Amniotic epithelial cell (primary cell): ENCODE data around the gene ADAMTS17.

Source experiments
- DNase-seq: peaks from one replicate; pipeline ENCODE4 v3.0.0-alpha.2; 2010; ENCODE audit warnings: low read depth

Gene ADAMTS17

DNA sequence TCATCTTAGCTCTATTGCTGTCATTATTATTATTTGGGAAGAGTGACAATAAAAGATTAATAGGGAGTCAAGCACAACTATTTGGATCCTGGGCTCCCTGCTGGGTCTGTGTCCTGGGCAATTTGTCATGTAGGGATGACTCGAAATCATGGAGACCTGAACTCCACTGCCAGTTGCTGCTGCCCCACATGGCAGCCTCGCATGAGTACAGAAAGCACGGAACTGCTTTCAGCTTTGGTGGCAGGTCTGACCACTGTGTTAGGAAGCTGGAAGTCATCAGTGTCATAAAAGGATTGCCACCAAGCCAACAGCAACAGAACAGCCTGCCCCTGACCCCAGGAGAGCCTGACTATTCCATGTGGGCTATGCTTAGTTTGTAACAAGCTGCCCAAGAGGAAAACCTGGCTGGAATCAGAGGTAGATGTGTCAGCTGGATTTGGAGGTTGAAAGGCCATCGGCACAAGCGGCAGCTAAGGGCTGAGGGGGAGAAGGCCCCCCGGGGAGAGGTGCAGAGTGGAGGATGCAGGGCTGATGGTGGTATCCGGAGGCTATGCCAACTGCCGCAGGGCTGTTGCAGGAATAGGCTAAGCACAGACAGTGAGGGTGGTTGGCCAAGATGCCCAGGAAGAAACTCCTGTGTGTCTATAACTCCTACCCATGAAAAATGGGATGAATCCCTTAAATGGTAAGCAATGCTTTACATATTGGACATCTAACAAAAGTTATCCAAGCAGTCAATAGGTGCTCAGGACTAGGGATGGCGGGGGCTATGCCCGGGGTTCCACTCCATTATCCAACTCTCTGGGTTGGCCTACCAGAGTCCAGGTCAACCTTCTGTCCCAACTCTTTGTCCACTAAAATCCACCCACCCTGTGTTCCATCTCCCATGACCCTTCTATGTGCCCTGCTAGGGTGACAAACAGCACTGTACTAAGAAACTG, 291.6 kb downstream of the ADAMTS17 start:
- DNase-seq, result no peak

DNA sequence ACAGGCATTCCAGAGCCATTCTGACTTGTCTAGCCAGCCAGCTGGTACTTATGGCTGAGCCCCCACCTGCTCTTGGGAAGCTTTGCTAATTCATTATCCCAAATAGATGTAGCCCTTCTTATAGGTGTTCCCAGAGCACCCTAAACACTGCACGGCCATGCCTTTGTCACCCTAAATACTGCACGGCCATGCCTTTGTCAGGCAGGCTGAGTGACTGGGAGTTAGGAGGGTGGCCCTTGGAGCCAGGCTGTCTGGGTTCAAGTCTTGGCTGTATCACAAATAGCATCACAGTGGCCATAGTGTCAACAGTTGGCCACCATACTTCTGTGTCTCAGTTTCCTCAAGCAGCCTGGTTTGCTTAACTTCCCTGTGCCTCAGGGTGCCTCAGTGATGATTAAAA, 292.3 kb downstream of the ADAMTS17 start:
- no peak for DNase-seq

DNA sequence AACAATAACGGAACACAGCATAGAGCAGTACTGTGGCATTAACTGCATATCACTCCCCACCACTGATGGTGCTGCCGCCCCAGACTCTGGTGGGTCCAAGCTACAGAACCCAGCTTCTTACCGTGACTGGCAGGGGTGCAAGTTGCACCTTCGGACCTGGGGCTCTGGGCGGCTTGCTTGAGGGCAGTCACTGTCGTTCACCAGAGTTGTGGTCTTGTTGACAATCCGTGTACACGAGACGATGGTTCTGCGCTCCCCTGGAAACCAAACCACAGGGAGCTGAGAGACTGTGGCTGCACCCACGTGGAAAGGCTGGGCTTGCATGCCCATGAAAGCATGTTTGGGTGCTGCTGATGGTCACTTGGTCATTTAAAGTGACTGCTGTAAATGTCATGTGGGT, 293.0 kb downstream of the ADAMTS17 start:
- DNase-seq, result no peak

DNA sequence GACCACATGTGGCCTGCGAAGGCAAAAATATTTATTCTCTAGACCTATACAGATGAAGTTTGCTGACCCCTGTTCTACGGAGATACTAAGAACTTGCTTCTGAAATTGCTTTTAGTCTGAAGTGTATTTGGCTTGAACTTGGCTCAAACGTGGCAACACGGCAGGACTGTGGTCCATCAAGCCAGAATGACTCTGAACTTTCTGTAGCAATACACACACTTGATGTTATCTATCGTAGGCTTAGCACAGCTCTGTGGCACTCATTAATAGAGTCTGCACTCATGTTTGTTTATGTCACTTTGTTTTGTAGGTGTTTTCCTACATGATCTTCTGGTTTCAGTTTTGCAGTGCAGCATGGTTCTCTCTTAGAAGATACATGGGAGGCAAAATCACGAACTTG, 298.1 kb downstream of the ADAMTS17 start:
- peak; percentile 50 for DNase-seq

DNA sequence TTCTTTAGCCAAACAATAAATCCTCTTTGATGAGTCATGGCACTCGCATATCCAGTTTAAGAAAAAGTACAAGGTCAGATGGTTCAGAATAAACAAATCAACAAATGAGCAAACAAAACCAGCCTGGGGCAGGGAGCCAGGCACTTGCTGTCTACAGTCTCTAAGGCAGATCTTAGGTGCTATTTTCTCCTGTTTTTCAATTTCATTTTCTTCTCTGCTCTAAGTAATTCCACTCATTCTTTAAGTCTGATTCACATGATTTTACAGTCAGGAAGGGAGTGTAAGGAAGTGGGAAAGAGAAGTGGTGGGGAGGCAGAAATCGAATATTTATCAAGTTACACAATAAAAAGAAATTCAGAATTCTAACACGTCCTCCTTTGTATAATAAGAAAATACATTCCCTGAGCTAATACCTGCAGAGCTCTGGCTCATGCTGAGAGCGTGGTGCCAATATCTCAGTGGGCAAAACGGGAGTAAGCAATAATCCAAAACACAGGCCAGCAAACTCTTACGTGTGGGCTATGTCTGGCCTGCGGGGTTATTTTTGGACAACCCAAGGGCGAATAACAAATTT, 298.6 kb downstream of the ADAMTS17 start:
- peak; percentile 83 for DNase-seq

DNA sequence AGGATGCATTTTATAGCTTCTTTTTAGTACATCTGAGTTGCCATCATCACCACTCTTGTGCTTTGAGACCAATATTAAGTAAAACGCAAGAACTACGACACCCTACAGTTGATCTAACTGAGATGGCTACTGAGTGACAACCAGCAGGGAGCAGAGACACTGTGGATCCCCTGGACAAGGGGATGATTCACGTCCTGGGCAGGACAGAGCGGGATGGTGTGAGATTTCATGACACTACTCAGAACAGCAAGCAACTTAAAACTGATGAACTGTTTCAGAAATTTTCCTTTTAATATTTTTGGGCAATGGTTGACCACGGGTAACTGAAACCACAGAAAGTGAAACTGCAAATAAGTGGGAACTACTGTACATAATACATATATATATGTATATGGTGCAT, 299.2 kb downstream of the ADAMTS17 start:
- DNase-seq, result peak; percentile 19

DNA sequence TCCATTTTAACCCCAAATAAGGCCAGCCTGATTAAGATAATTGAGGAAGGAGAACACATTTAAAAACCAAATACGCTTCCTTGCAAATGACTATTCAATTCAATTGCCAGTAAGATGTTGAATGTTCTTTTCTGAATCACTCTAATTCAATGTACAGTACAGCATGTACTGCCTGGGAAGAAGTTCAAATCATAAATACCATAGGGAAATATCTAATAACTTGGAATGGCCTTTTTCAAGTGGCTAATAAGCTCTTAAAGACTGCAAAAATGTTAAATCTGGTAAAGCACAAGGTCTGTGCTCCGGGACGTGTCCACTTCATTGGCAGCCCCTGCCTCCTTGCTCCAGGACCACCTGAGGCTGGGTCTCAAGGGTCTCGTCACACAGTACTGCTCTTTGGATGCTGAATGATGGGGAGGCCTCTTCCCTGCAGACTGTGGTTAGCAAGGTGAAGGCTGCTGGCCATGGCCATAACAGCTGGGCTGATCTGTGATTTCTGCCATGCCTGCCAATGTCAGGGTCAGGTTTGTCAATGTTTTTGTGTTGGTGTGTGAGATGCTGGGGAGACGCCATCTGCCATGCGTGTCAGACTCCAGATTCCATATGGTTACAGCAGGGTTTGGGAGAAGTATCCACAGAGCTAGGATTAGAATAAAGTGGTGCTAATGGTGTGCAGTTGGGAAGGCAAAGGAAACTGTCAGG, 300.5 kb downstream of the ADAMTS17 start:
- no peak for DNase-seq

DNA sequence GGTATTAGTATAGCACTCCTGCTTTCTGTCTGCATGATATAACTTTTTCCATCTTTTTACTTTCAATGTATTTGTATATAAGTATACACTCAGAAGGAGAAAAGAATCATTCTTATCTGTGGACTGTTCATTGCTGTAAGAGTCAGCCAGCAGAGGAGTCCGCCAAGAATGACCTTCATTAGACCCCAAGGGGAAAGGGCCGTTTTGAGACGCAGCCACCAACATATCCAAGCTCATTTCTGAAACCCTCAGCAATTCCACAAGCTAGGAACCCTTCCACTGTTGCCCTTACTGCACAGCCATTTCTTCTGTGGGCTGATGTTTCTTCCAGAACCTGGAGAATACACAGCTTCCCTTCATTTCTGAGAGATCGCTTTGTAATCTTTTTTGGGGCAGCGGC, 301.8 kb downstream of the ADAMTS17 start:
- DNase-seq, result no peak

DNA sequence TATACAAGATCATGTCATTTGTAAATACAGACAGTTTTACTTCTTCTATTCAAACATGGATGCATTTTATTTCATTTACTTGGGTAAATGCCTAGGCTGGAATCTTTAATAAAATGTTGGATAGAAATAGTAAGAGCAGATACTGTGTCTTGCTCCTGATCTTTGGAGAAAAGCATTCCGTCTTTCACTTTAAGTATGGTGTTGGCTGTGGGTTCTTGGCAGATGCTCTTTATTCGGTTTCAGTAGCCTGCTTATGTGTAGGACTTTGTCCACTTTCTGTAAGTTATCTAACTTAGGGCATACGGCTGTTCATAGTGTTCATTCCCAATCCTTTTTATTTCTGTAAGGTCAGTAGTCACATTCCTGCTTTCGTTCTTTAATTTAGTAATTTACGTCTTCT, 303.0 kb downstream of the ADAMTS17 start:
- no peak for DNase-seq

DNA sequence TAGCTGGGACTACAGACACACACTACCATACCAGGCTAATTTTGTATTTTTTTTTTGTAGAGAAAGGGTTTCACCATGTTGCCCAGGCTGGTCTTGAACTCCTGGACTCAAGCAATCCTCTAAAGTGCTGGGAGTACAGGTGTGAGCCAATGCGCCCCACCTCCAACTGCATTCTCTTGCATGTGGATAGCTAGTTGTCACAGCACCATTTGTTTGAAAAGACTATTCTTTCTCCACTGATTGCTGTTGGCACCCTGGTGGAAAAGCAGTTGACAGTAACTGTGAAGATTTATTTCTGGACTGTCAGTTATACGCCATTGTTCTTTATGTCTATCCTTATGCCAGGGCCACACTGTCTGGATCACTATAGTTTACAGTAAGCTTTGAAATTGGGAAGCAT, 303.9 kb downstream of the ADAMTS17 start:
- DNase-seq, result no peak

DNA sequence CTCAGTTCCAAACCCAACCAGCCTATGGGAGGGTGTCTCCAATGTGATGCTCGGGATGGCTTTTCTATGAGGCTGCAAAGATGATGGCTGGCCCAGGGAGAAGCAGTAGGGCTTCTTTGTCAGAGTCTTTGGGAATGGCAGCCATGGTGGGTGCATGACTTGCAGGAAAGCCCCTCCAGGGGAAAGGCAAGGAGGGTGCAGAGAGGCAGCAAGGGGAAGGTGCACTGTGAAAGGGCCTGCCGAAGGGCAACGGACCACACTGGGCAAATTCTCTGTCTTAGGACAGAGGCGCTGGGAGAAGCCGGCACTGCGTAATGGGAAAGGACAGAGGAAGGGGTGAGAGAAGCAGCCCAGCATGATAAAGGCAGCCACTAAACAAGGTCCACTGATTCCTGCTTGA, 305.8 kb downstream of the ADAMTS17 start:
- no peak for DNase-seq

DNA sequence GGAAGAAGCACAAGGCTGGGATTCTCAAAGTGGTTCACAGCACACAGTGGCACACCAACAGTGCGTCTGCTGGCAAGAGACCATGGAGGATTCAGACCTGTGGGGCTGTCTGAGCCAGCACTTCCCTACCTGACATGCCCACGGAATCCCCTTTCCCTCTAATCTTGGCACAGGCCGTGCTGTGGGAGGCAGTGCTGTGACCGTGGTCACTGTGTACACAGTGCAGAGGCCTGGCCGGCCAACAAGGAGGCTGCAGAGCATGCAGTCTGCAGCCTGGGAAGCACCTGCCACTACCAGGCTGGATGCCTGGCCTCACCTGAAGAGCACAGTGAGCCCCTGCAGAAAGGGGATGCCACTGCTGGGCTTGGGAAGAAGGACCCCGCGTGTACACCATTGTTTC, 307.6 kb downstream of the ADAMTS17 start:
- DNase-seq, result no peak

DNA sequence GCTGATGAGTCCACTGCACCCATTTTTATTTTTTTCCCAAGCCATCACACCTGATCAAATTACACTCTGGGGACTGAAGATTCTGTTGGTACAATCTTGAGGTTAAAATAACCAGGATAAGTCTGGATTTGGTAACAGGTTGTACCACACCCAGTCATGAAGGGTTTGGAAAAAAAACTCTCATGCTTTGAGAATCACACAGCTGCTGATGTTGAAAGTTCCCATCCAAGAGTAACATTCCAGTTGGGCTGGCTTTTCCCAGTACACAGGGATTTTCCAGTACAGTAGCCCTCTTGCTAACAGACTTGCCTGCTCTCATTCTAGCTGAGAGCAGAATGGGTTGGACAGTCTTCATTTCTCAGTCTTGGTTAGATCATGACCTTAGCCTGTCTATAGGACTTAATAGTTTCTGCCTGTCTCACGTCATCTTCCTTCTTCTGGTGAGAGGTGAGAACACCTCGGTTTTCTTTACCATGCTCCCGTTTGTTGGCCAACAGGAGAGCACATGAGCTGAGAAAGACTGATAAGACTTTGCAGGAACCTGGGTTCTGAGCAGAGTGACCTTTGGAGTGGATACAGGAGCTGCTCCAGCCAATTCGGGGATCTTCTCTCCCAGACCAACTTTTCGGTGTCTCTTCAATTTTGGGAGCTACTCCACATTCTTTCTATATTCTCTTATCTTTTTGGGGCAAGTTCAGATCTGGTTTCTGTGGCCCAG, 308.5 kb downstream of the ADAMTS17 start:
- DNase-seq, result peak; percentile 9

DNA sequence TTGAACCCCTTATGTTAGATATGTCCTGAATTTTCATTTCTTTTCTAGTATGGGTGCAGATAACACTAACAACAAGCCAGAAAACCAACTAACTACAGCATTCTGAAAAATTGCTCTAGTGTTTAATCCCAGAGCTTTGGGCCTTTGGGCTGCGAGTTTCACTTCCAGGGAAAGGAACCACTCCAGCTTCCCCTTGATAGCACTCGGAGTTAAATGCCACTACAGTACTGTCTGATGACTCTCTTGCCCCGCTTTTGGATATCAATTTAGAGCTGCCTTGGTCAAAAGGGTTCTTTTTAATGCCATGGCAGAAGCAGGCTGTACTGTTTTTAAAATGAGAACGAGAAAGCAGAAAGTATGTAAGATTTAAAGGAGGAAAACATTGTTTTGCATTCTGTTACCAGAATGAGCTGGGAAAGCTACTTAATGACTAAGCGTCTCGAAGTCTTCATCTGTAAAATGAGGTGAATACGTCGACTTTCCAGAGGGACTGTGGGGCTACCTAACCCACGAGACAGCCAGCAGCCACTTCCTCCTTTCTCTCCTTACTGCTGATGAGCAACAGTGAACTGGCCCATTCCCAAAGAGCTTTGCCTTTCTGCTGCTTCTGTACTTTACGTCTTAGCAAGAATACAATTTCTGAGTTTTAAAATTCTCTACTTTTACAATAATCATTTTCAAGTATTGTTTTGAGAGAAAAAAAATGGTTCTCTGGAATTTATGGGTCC, 309.3 kb downstream of the ADAMTS17 start:
- no peak for DNase-seq

DNA sequence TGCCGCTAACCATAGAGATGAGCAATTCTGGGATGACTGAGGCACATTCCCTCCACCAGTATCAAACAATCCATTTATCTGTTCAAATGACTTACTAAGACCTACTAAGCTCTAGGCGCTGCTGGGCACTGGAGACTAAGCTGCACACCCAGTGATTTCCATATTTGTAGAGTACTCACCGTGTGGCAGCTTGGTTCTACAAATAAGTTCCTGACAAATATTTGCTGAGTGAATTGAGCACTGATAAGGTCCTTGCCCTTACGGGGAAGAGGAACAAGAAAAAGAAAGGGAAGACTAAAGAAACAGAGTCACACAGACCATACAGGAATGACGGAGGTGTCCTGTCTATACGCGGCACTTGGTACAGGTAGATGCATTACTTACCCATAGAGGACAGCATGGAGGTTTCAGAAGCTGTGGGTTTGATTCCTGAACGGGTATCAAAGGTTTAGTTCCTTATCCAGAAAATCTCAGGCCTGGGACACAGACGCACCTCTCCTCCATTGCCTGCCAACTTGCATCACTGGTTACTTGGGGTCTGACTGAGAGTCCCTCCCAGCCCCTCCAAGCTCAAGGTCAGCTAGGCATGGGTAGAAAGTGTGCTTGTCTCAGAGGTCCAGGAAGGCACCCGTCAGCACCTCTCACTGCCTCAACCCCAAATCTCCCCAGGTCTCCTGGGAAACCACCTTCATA, 310.0 kb downstream of the ADAMTS17 start:
- no peak for DNase-seq

DNA sequence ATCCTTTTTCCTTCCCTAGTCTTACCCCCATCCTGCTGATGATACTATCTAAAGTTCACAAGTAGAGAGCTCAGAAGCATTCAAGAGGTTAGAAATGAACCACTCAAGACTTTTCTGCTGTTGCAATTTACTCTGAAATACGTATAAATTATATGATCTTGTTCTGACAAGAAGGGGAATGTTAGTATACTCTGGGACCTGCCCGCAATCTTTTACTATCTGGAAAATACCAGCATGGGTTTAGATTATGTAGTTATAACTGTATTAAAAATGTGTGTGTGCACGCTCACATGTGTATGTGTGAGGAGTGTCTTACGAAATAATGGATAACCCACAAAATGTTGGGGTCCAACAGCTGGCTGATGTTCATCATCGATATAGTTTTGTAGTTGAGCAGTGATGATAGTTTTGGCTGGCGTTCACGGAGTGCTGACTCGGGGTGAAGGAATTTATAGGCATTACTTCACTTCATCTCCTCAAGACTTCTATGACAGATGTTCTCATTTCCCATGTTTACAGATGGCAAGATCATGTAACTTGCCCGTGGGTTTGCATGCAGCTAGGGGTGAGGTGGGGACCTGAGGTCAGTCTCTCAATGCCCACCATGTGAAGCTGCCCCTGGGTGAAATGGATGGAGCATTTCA, 311.1 kb downstream of the ADAMTS17 start:
- DNase-seq, result peak; percentile 31

DNA sequence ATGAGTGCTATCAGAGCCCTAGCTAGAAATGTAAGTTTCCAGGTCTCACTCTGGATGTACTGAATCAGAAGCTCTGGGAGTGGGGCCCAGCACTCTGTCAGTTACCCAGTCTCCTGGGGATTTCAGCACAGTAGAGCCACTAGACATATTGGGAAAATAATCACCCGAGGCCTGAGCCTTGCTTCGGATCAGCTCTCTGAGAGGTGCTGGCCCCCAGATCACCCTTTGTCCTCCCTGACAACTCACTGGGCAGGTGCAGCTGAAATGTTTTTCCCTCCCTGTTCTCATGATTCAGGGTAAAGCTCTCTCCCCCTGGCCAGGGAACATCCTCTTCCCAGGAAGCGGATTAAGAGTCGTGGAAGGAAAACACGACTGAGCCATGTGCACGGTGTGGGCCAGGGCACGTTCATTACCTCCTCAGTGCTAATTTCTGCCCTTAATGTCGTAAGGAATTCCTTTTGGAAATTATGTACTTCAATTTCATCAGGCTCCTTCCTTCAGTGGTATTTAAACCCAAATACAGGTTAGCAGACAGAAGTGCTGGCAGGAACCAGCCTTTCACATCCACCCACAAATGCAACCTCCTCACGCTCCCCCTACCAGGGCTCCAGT, 311.8 kb downstream of the ADAMTS17 start:
- no peak for DNase-seq

DNA sequence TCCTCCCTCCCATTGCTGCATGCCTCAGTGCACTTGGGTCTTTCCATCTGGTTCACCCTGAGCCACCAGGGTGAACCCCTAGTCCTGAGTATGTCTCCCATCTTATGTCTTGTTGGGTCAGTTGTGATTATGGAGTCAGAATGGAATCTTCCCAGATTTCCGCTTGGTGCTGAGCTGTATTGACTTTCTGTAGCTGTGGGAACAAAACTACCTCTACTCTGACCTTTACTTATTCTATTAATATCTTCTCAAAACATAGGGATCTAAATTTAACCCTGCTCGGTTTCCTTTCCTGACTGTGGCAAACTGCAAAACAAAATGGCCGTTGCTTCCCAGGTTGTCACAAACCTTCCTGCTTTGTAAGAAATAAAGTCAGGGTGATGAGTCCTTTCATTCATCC, 312.7 kb downstream of the ADAMTS17 start:
- no peak for DNase-seq

DNA sequence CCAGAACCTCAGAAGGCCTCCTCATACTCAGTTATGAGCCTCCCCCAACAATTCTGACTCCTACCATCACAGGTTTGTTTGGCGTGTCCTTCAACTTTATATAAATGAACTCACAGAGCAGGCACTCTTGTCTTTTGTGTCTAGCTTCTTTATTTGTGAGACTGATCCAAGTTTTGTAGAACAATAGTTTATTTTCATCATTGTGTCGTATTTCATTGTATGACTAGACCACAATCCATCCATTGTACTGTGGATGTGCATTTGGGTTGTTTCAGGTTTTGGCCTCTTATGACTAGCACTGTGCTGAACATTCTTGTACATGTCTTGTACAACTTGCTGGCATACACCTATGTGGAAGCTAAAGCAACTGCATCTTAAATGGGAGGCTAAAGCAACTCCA, 315.7 kb downstream of the ADAMTS17 start:
- no peak for DNase-seq

DNA sequence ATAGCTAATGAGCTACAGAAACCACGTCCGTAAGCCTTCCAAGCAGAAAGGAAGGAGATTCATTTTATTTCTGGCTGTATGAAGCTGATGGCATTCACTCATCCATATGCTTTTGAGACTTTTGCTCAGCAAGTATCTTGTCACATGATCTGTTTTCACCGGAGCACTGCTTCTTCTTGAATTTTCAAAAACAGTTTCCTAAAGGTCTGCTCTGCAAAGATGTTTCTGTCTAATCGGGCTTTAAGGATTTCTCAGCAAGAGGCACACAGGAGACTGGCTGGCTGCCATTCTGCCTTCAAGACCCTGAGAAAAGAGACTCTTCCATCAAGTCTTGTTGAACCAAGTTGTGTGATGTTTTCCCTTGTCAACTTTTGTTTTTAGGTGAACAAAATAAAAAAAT, 319.0 kb downstream of the ADAMTS17 start:
- DNase-seq, result no peak
